ENCODE results near the gene BMPR1B.

The BMPR1B gene

GRCh38 chr4:95106408-95106928, 348.7 kb downstream of the BMPR1B start:
- Histone ChIP-seq H3K4me1 (ENCODE audit: control insufficient read depth in 2 of 2, insufficient read depth in 1 of 2, low read depth in 1 of 2, low read length in 2 of 2) (no peaks in the 10 kb centered on the region), H4K91ac (ENCODE audit: low read depth, low read length, poor library complexity) (no peak overlapping the region), H3K79me1 (ENCODE audit: low read depth, low read length) (no peaks in the 10 kb centered on the region), H3K23ac (ENCODE audit: low read depth, low read length, poor library complexity) (no peak overlapping the region), H3K4ac (ENCODE audit: low read length) (no peak overlapping the region), H2BK12ac (ENCODE audit: low read length) (no peak overlapping the region), H3K14ac (ENCODE audit: low read length) (no peak overlapping the region), H3K27me3 (ENCODE audit: control insufficient read depth in 3 of 3, insufficient read depth in 3 of 3, low read depth in 1 of 3, low read length in 3 of 3) (no peaks in the 10 kb centered on the region), H3K4me2 (ENCODE audit: insufficient read depth, low read length, poor library complexity, severe bottlenecking) (no peak overlapping the region), H2BK15ac (ENCODE audit: low read length) (no peak overlapping the region), H3K9me3 (replicated peaks in 1 of 2; ENCODE audit: control insufficient read depth in 2 of 2, insufficient read depth in 1 of 2, low read depth in 1 of 2, low read length in 2 of 2) (peaks cover 0 to 4% of the 10 kb centered on the region in 2 donors), H4K8ac (ENCODE audit: low read depth, low read length) (no peak overlapping the region), H2BK5ac (ENCODE audit: low read length) (no peak overlapping the region), H3K18ac (ENCODE audit: low read length) (no peak overlapping the region), H2AFZ (ENCODE audit: low read length) (no peak overlapping the region), H3K4me3 (ENCODE audit: low read length in 2 of 2) (no peak overlapping the region), H3K9ac (ENCODE audit: low read depth, low read length, poor library complexity) (no peak overlapping the region), H3K27ac (replicated peaks; ENCODE audit: low read length) (no peak overlapping the region), H3K36me3 (replicated peaks in 1 of 2; ENCODE audit: control insufficient read depth in 2 of 2, insufficient read depth in 2 of 2, low read length in 2 of 2) (peaks cover 0 to 83% of the 10 kb centered on the region in 2 donors), H2BK120ac (ENCODE audit: low read depth, low read length) (no peak overlapping the region), H2AK5ac (ENCODE audit: low read depth, low read length) (no peak overlapping the region)
- WGBS, 2 donors (ENCODE audit: extremely low coverage in 2 of 2, insufficient read length in 2 of 2, insufficient replicate concordance in 1 of 2): no CpG with 5 or more reads among the region's 2 CpGs
- no peak for DNase-seq (ENCODE audit: low spot score)

- Histone ChIP-seq H3K27me3 (ENCODE audit: control insufficient read depth in 3 of 3, insufficient read depth in 3 of 3, low read depth in 1 of 3, low read length in 3 of 3) (no peaks in the 10 kb centered on the region), H3K9ac (ENCODE audit: low read depth, low read length, poor library complexity) (no peak overlapping the region), H4K91ac (ENCODE audit: low read depth, low read length, poor library complexity) (no peak overlapping the region), H2BK12ac (ENCODE audit: low read length) (no peak overlapping the region), H2BK15ac (ENCODE audit: low read length) (no peak overlapping the region), H3K27ac (replicated peaks; ENCODE audit: low read length) (no peak overlapping the region), H3K9me3 (replicated peaks in 1 of 2; ENCODE audit: control insufficient read depth in 2 of 2, insufficient read depth in 1 of 2, low read depth in 1 of 2, low read length in 2 of 2) (peaks cover 0 to 4% of the 10 kb centered on the region in 2 donors), H2BK120ac (ENCODE audit: low read depth, low read length) (no peak overlapping the region), H3K14ac (ENCODE audit: low read length) (no peak overlapping the region), H3K4me1 (ENCODE audit: control insufficient read depth in 2 of 2, insufficient read depth in 1 of 2, low read depth in 1 of 2, low read length in 2 of 2) (no peaks in the 10 kb centered on the region), H3K18ac (ENCODE audit: low read length) (no peak overlapping the region), H3K4me2 (ENCODE audit: insufficient read depth, low read length, poor library complexity, severe bottlenecking) (no peak overlapping the region), H3K23ac (ENCODE audit: low read depth, low read length, poor library complexity) (no peak overlapping the region), H4K8ac (ENCODE audit: low read depth, low read length) (no peak overlapping the region), H2AFZ (ENCODE audit: low read length) (no peak overlapping the region), H3K4me3 (ENCODE audit: low read length in 2 of 2) (no peak overlapping the region), H3K36me3 (replicated peaks in 1 of 2; ENCODE audit: control insufficient read depth in 2 of 2, insufficient read depth in 2 of 2, low read length in 2 of 2) (peaks cover 0 to 89% of the 10 kb centered on the region in 2 donors), H3K4ac (ENCODE audit: low read length) (no peak overlapping the region), H2AK5ac (ENCODE audit: low read depth, low read length) (no peak overlapping the region), H2BK5ac (ENCODE audit: low read length) (no peak overlapping the region), H3K79me1 (ENCODE audit: low read depth, low read length) (no peaks in the 10 kb centered on the region)
- no peak for DNase-seq (ENCODE audit: low spot score)
Observed at GRCh38 chr4:95107004-95107403, 349.2 kb downstream of the BMPR1B start.

GRCh38 chr4:95107635-95108034, 349.9 kb downstream of the BMPR1B start:
- no peak overlapping the region for H4K91ac ChIP-seq (ENCODE audit: low read depth, low read length, poor library complexity)
- H4K8ac ChIP-seq (ENCODE audit: low read depth, low read length): no peak overlapping the region
- no peaks in the 10 kb centered on the region for H3K27me3 ChIP-seq (ENCODE audit: control insufficient read depth in 3 of 3, insufficient read depth in 3 of 3, low read depth in 1 of 3, low read length in 3 of 3)
- H3K9me3 ChIP-seq (replicated peaks in 1 of 2; ENCODE audit: control insufficient read depth in 2 of 2, insufficient read depth in 1 of 2, low read depth in 1 of 2, low read length in 2 of 2): peaks cover 0 to 4% of the 10 kb centered on the region in 2 donors
- H2BK5ac ChIP-seq (ENCODE audit: low read length): no peak overlapping the region
- WGBS, 2 donors (ENCODE audit: extremely low coverage in 2 of 2, insufficient read length in 2 of 2, insufficient replicate concordance in 1 of 2): no CpG with 5 or more reads among the region's 4 CpGs
- H3K18ac ChIP-seq (ENCODE audit: low read length): no peak overlapping the region
- no peak overlapping the region for H2BK15ac ChIP-seq (ENCODE audit: low read length)
- no peak overlapping the region for H2AK5ac ChIP-seq (ENCODE audit: low read depth, low read length)
- no peak overlapping the region for H3K9ac ChIP-seq (ENCODE audit: low read depth, low read length, poor library complexity)
- H3K36me3 ChIP-seq (replicated peaks in 1 of 2; ENCODE audit: control insufficient read depth in 2 of 2, insufficient read depth in 2 of 2, low read length in 2 of 2): peaks cover 0 to 91% of the 10 kb centered on the region in 2 donors
- H3K4me2 ChIP-seq (ENCODE audit: insufficient read depth, low read length, poor library complexity, severe bottlenecking): no peak overlapping the region
- no peak overlapping the region for H3K27ac ChIP-seq (replicated peaks; ENCODE audit: low read length)
- H3K14ac ChIP-seq (ENCODE audit: low read length): no peak overlapping the region
- no peak overlapping the region for H2BK12ac ChIP-seq (ENCODE audit: low read length)
- DNase-seq (ENCODE audit: low spot score): no peak
- H2AFZ ChIP-seq (ENCODE audit: low read length): no peak overlapping the region
- no peak overlapping the region for H3K23ac ChIP-seq (ENCODE audit: low read depth, low read length, poor library complexity)
- H3K4me1 ChIP-seq (ENCODE audit: control insufficient read depth in 2 of 2, insufficient read depth in 1 of 2, low read depth in 1 of 2, low read length in 2 of 2): no peaks in the 10 kb centered on the region
- no peak overlapping the region for H3K4ac ChIP-seq (ENCODE audit: low read length)
- H3K4me3 ChIP-seq (ENCODE audit: low read length in 2 of 2): no peak overlapping the region
- H3K79me1 ChIP-seq (ENCODE audit: low read depth, low read length): no peaks in the 10 kb centered on the region
- no peak overlapping the region for H2BK120ac ChIP-seq (ENCODE audit: low read depth, low read length)

GRCh38 chr4:95108883-95109421, 351.2 kb downstream of the BMPR1B start:
- Histone ChIP-seq H3K18ac (ENCODE audit: low read length) (no peak overlapping the region), H2BK15ac (ENCODE audit: low read length) (no peak overlapping the region), H2BK120ac (ENCODE audit: low read depth, low read length) (no peak overlapping the region), H3K79me1 (ENCODE audit: low read depth, low read length) (no peaks in the 10 kb centered on the region), H3K4ac (ENCODE audit: low read length) (no peak overlapping the region), H3K9me3 (replicated peaks in 1 of 2; ENCODE audit: control insufficient read depth in 2 of 2, insufficient read depth in 1 of 2, low read depth in 1 of 2, low read length in 2 of 2) (peaks cover 0 to 4% of the 10 kb centered on the region in 2 donors), H2AK5ac (ENCODE audit: low read depth, low read length) (no peak overlapping the region), H3K36me3 (replicated peaks in 1 of 2; ENCODE audit: control insufficient read depth in 2 of 2, insufficient read depth in 2 of 2, low read length in 2 of 2) (peaks cover 0 to 98% of the 10 kb centered on the region in 2 donors), H3K4me3 (ENCODE audit: low read length in 2 of 2) (no peak overlapping the region), H3K14ac (ENCODE audit: low read length) (no peak overlapping the region), H3K9ac (ENCODE audit: low read depth, low read length, poor library complexity) (no peak overlapping the region), H3K27ac (replicated peaks; ENCODE audit: low read length) (no peak overlapping the region), H3K27me3 (ENCODE audit: control insufficient read depth in 3 of 3, insufficient read depth in 3 of 3, low read depth in 1 of 3, low read length in 3 of 3) (no peaks in the 10 kb centered on the region), H2AFZ (ENCODE audit: low read length) (no peak overlapping the region), H3K4me2 (ENCODE audit: insufficient read depth, low read length, poor library complexity, severe bottlenecking) (no peak overlapping the region), H3K4me1 (ENCODE audit: control insufficient read depth in 2 of 2, insufficient read depth in 1 of 2, low read depth in 1 of 2, low read length in 2 of 2) (no peaks in the 10 kb centered on the region), H2BK12ac (ENCODE audit: low read length) (no peak overlapping the region), H4K91ac (ENCODE audit: low read depth, low read length, poor library complexity) (no peak overlapping the region), H3K23ac (ENCODE audit: low read depth, low read length, poor library complexity) (no peak overlapping the region), H2BK5ac (ENCODE audit: low read length) (no peak overlapping the region), H4K8ac (ENCODE audit: low read depth, low read length) (no peak overlapping the region)
- WGBS, 2 donors (ENCODE audit: extremely low coverage in 2 of 2, insufficient read length in 2 of 2, insufficient replicate concordance in 1 of 2): no CpG with 5 or more reads among the region's 1 CpG
- no peak for DNase-seq (ENCODE audit: low spot score)
